NCI-H1048 (cell line): Measurements from ENCODE around the gene TRAPPC3L.
"Not testable (repeated sequence)": the region's sequence is repeated elsewhere in the genome, so short reads cannot be mapped to it uniquely, and the experiment has no call there.

Experiments used
- DNase-seq: peaks from one replicate; lab custom pipeline; 2025; lab: John Stamatoyannopoulos, UW

Gene TRAPPC3L

GRCh38 chr6:116513224-116513875 is 32.1 kb downstream of the TRAPPC3L start:
- no peak for DNase-seq

GRCh38 chr6:116512734-116513133 is 32.8 kb downstream of the TRAPPC3L start:
- no peak for DNase-seq

- no peak for DNase-seq
These were observed 33.3 kb downstream of the TRAPPC3L start for GRCh38 chr6:116512111-116512559.

- no peak for DNase-seq
These were observed 33.9 kb downstream of the TRAPPC3L start, which contains the start of gene CALHM5 for GRCh38 chr6:116511424-116512110. CALHM5 (plus strand) TSS chr6:116511639; CDS start chr6:116511697, 58 bp downstream.

- DNase-seq, result no peak
These were observed 37.0 kb downstream of the TRAPPC3L start for GRCh38 chr6:116508527-116508926.

GRCh38 chr6:116507324-116507723 is 38.2 kb downstream of the TRAPPC3L start:
- no peak for DNase-seq

- no peak for DNase-seq
These were observed 44.5 kb downstream of the TRAPPC3L start for GRCh38 chr6:116500969-116501433.

DNA sequence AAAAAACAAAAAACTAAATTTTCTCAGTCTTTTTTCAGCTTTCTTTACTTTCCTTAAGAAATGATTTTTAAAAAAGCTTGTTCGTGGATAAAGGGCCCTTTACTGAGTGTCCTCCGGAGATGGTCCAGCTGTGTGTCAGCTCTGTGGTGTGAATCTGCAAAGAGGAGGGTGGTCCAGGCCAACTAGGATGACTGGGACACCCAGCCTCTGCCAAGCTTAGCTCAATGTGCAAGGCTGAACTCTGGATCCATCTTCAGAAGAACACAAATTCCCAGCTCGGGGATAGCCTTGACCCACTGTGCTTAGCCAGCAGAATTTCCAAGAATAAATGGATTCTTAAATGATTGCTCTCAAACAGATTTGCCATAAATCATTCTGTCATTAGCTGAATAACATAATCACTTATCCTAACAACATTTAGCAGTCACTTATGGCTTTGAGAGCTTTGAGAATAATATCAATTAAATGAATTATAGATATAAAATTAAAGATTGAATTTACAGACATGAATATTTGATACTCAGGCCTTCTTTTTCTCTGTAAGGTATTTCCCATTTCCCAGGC is 48.3 kb downstream of the TRAPPC3L start:
- DNase-seq, result no peak

- DNase-seq, result not testable (repeated sequence)
These were observed 50.3 kb downstream of the TRAPPC3L start for GRCh38 chr6:116495161-116495560.

DNA sequence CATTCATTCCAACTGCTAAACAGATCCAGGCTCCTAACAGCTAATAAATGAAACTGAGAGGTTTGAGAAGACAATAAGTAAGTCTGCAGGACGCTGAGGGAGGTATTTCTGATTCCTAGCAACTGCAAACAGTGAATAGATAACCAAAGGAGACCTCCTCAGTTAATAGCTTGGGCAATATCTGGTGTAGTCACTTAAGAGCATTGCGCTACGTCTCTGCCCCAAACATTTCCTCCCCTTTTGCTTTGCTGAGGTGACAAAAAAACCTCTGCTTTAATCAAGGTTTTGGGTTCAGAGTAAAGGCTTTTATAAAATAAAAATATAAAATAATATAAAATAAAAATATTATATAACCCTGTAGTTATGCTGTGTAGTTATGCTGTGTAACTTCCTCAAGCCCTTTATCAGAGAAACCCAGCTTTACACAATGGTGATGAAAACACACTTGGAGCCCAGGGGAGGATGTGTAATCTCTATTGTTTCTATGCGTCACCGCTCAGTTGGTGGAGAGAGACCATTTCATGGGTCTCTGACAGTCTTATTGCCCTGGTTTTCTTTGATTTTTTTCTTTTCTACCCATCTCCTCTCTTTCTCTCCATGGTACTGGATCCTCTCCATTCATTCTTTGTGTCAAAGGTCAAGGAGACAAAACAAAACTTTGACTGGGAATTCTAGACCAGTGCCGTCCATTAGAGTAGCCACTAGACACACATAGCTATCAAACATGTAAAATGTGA is 53.0 kb downstream of the TRAPPC3L start:
- DNase-seq, result no peak

DNA sequence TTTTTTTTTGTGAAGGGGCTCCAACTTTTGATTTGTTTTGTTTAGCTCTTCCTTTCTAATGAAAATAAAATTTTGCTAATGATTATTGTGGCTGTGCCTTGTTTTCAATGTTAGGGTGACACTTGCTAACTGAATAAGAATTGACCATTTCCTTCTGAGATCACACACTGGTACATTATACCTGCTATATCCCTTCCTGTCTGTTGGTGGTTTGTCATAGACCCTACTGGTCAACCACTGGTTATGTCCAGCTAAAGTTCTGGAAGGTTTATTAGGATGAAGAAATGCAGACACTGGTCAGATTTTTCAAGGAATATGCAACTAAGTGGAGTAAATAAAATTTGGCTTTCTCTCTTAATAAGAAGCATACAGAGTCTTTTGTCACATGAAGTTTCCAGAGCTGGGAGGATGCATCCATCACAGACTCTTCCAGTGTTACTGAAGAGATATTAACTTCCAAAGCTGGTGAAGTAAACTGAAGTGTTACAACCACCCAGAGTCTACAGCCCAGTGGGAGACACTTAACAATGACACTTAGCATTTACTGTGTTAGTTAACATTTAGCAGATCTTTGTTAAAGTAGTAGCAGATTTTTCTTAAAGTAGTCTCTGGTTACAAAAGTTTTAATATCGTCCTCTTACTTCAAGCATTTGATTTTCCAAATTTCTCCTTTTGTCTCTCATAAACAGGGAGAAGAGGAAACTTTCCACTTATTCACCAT is 53.7 kb downstream of the TRAPPC3L start:
- DNase-seq, result no peak

- no peak for DNase-seq
These were observed 59.8 kb downstream of the TRAPPC3L start for GRCh38 chr6:116485559-116486184.

DNA sequence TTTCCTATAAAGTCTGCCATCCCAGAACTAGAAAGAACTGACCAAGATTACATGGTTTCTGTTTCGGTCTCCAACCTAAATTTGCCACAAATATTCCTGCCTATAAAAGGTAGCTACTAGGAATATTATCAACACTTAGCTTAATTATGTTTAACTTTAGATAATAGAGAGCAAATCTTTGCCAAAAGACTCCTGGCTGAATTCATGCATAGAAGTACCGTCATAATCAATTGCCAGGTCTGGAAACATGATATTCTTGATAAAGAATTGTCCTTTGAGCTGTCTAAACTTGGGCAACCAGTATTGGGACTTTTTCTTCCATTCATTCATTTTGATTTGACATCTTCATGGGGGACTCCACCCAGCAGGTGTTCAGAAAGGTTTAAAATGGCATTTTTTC is 61.9 kb downstream of the TRAPPC3L start:
- DNase-seq, result no peak

GRCh38 chr6:116482780-116483179 is 62.7 kb downstream of the TRAPPC3L start:
- DNase-seq, result no peak

GRCh38 chr6:116476002-116476678 is 69.3 kb downstream of the TRAPPC3L start:
- no peak for DNase-seq

- DNase-seq, result no peak
These were observed 70.3 kb downstream of the TRAPPC3L start for GRCh38 chr6:116475141-116475540.

DNA sequence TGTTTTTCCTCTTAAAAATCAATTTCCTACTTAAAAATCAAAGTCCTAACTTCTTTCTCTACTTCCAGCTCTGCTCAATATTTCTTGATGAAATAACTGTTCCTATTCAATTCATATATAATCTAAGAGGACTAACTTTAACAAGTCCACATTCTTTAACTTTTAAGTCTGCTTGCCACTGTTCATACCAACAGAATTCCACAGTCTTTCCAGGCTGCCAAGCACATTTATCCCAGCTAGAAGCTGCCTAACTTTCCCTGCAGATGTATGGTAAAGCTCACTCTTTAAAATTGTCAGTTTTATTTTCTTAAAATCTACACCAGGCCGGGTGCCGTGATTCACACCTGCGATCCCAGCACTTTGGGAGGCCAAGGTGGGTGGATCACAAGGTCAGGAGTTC is 72.8 kb downstream of the TRAPPC3L start:
- no peak for DNase-seq

GRCh38 chr6:116471531-116471930 is 74.0 kb downstream of the TRAPPC3L start:
- no peak for DNase-seq

- no peak for DNase-seq
These were observed 77.2 kb downstream of the TRAPPC3L start for GRCh38 chr6:116468293-116468692.

DNA sequence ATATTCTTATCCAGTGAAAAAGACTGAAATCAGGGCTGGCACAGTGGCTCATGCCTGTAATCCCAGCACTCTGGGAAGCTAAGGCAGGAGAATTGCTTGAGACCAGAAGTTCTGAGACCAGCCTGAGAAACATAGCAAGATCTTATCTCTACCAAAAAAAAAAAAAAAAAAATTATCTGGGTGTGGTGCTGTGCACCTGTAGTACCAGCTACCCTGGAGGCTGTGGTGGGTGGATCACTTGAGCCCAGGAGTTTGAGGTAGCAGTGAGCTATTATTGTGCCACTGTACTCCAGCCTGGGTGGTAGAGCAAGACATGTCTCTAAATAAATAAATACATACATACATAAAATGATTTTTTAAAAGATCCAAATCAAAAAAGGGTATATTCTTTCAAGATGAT is 78.0 kb downstream of the TRAPPC3L start:
- no peak for DNase-seq

- DNase-seq, result no peak
These were observed 78.4 kb downstream of the TRAPPC3L start for GRCh38 chr6:116467096-116467495.
